Activated CD8-positive, alpha-beta memory T cell treated with anti-CD3 and anti-CD28 coated beads for 1 hour (primary cell): ENCODE results near the gene MEGF10.
"Not testable (repeated sequence)": the region's sequence is repeated elsewhere in the genome, so short reads cannot be mapped to it uniquely, and the experiment has no call there.

ENCODE experiments used
- DNase-seq, 2 donors: peaks; one replicate each; pipeline ENCODE4 v3.0.0-alpha.2; 2020; ENCODE audit warnings: low read depth in 1 of 2; ENCODE audit errors: extremely low read depth in 1 of 2

MEGF10 gene

GRCh38 chr5:127297348-127298035 lies 6.9 kb downstream of the MEGF10 start:
- no peak for DNase-seq

GRCh38 chr5:127298036-127298429 lies 7.4 kb downstream of the MEGF10 start:
- DNase-seq, result no peak

DNA sequence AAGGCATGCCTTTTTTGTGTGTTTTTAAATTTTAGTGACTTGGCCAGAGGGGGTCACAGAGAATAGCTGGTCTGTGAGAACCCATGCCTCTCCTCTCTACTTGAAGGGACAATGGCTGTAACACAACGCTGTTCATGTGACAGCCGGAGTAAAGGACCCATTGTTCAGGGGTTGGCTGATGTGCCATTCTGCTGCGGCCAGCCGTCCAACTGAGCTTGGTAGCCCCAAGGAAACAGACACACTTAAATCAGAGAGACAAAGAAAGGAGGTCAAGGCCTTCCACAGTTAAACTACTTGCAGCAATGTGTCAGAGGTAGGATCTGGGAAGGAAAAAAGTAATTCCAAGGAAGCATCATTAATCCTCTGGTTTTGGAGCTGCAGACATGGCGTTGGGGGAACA lies 8.1 kb downstream of the MEGF10 start:
- no peak for DNase-seq

DNA sequence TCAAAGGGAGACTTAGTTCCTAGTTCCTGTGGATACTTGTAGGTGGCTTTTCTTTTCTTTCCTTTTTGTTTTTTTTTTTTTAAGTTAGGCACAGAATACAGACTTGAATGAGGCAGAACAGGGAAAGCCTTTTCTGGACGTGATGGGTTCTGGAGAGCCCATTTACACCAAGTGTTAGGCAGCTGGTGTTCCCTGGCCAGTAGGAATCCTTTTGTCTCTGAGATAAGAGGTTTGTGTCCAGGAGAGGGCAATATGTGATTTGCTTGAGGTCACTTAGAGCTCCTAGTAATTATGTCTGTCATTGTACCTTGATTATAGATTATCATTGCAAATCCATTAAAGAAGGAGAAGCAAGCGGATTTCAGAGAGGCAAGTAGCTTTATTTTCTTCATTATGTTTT lies 9.1 kb downstream of the MEGF10 start:
- no peak for DNase-seq

DNA sequence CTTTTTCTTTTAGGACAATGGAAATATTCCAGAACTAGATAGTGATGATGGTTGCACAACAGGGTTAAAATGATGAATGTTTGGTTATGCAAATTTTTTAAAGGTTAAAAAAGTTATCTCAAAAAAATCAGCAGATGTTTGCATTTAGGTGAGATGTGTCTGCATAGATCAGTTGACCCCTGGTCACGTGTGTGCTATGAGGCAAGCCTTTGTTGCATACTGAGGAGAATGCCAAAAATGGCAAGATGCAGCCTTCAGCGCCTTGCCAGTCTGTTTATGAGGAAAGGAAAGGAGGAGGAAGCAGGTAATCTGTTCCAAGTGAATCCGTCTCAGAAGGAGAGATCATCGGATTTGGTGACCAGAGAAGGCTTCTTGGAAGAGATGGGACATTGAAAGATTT lies 11.9 kb downstream of the MEGF10 start:
- no peak for DNase-seq

DNA sequence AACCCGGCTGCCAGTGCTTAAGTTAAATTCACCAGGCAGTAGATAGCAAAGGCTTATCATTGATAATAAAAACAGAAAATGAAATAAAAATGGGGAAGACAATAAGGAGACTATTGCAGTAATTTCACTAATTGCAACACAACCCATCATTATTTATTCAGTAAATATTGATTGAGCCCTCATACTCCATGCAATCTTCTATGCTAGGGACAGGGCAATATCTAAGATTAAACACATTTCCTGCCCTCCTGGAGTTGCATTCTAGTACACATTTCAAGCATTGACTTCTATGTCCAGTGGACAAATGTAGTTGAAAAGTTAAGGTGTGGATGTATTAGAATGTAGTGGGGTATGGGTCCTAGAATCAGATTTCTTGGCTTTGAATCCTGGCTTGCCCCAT lies 12.8 kb downstream of the MEGF10 start:
- no peak for DNase-seq

GRCh38 chr5:127305493-127305892 lies 14.9 kb downstream of the MEGF10 start:
- DNase-seq, result no peak

- DNase-seq, result no peak
Observed at GRCh38 chr5:127306036-127306435, 15.4 kb downstream of the MEGF10 start.

DNA sequence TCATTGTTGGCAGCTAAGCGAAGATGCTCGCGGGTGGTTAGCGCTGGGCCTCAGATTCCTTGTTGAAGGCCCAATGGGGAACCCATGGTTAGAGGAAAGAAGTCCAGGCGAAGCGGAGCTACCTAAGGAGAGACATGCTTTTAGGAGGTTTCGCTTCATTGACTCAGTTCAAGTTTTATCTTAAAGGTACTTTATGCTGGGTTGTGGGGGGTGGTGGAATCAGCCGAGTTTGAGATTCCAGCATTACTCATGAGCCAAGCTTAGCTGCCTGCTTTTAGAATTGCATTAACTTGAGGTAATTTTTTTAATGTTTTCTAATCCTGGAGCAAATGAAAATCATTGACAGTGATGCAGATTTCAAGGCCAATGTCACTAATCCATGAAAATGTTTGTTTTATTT lies 16.1 kb downstream of the MEGF10 start:
- no peak for DNase-seq

GRCh38 chr5:127307868-127308267 lies 17.3 kb downstream of the MEGF10 start:
- no peak for DNase-seq

DNA sequence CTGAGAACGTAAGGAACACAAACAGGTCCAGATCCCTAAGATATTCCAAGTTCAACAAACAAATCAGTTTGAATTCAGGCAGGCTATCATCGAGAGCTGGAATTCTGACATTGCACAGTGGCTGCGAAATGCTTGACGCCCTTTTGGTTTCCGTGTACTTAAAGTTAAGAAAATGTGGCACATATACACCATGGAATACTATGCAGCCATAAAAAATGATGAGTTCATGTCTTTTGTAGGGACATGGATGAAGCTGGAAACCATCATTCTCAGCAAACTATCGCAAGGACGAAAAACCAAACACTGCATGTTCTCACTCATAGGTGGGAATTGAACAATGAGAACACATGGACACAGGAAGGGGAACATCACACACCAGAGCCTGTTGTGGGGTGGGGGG lies 17.7 kb downstream of the MEGF10 start:
- not testable (repeated sequence) for DNase-seq

DNA sequence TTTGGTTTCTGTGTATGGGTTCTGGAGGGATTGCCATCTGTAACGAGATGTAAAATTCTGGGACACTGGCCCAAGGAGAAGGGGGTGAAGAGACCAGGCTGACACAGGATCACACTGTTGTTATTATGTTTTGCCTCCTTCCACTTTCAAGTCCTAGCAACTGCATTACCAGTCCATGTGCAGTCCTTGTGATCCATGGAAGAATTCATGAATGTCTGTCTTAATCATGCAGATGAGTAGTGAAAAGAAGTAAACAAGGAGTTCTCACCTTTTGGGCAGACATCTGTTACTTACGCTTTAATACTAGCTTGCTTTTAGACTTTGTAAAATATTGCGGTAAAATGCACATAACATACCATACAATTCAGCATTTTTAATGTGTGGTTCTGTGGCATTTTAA lies 18.3 kb downstream of the MEGF10 start:
- DNase-seq, result no peak

GRCh38 chr5:127311349-127311748 lies 20.8 kb downstream of the MEGF10 start:
- DNase-seq, result no peak

- DNase-seq, result no peak
Observed at GRCh38 chr5:127311781-127312525, 21.4 kb downstream of the MEGF10 start.

DNA sequence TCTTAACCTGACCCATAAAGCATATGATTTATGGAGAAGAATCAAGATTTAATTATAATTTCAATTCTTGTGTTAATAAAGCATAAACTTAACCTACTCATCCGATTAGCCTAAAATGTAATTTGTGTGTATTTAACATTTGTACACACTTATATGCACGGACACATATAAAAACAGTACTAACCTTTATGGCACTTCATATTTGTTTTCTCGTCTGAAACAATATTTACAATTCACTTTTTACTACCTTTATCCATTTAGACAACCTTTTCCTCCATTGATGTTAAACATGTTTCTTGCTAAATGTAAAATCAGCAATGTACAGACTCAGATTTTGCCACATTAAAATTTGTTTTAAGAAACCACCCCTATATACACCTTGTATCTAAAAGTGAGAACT lies 22.8 kb downstream of the MEGF10 start:
- no peak for DNase-seq

- DNase-seq, result peak; percentile 20 to 42
Observed at GRCh38 chr5:127313847-127314473, 23.4 kb downstream of the MEGF10 start.

DNA sequence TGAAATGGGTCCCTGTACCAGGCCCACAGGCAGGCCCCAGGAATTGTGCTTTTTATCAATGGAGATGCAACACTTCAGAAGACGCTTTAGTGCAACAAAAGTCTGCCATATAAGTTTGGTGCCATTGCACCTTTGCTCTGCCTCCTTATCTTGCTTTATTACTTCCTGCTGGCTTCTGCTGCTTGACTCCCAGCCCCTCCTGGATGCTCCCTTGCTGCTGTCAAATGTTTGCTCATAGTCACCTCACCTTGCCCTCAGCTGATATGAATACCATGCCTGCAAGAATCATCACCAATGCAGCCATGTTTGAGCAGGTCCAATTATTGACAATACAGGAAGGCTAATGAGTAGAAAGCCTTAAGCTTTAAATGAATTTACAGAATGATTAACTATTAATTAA lies 25.4 kb downstream of the MEGF10 start:
- DNase-seq, result no peak

DNA sequence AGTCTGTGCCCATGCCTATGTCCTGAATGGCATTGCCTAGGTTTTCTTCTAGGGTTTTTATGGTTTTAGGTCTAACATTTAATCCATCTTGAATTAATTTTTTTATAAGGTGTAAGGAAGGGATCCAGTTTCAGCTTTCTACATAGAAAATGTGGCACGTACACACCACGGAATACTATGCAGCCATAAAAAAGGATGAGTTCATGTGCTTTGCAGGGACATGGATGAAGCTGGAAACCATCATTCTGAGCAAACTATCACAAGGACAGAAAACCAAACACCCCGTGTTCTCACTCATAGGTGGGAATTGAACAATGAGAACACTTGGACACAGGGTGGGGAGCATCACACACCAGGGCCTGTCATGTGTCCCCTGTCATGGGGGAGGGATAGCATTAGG lies 26.8 kb downstream of the MEGF10 start:
- not testable (repeated sequence) for DNase-seq

DNA sequence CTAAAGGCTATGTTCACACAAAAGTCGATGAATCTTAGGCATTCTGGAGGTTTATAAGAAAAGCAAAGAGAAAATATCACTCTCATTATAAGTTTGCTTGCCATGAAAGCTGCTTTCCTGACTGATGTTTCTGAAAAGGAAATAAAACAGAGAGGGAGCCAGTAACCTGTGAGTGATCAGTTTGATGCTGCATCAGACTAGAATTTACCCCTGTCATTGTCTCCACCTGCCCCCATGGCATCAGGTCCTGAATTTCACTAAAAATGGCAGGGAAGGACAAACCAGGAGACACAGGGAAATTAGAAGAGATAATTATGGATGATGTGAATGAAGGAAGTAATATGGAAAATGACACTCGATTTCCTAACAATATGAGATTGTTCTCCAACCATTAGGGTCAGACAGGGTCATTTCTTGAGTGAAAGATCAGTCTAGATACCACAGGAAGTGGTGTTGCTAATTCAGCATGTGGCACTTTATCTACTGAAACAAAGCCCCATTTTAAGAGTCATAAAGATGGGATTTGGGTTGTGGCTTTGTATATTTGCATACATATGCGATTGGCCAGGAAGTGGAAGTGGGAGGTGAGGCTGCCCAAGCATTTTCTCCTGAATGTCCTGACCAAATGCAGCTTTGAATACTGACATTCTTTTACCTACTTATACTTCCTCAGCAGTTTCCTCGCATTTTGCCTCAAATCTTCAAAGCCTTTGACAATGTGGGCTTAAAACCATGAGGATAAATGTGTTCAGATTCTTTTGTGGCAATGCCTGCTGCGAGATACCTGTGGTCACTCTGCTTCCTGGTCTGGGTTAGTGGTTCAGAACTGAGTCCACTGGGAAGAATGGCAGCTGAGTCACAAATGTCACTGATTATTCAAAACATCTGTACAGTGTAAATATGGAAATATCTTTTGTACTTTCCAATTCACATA lies 29.7 kb downstream of the MEGF10 start:
- DNase-seq, result no peak

DNA sequence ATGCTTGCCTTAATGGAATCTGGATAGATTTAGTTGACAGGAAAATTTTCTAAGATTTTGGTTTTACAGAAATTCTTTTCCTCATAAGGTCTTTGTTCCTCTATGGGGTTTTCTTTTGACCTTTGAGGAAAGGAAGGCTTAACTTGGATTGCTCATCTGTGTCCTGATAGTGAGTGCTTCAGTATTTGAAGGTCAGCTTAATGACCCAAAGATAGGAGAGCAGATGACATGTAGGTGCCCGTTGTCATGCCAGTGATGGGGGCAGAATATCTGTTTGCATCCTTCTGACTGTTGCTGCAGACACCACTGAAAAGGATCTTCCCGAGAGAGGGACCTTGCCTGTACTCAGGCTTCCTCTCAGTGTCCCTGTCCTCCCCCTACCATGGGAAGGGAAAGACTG lies 30.9 kb downstream of the MEGF10 start:
- DNase-seq, result no peak

DNA sequence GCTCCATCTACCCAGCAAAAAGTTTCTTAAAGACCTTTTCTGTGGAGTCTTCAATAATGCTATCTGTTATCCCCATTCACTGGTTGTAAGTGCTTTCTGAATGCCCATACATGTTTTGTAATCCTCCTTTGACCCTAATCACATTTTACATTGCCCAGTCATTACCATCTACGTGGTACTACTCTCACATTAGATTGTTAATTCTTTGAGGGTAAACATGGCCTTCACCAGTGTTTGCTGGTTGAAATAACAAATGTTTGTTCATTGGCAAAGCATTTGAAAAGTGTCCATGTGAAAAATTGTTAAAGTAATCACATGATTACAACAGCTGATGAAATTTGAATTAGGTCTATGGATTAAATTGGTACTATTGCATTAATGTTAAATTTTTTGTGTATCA lies 31.8 kb downstream of the MEGF10 start:
- no peak for DNase-seq
